HL-60/S4 treated with phorbol 12-myristate 13-acetate at 8.2 ng/mL for 4 days and 3 days (cell line): ENCODE measurements around the gene STING1.

Source experiments
- in situ Hi-C: fragments of 300-500 bp; cut with MboI; formaldehyde crosslinking; loops from 2 replicates; pipeline ENCODE4 v1.15.0; 2022; ENCODE audit warnings: low sequenced_read_pairs

Gene STING1

GRCh38 chr5:139468421-139468931 lies 14.1 kb downstream of the STING1 start:
- in situ Hi-C loops: no loop called here

GRCh38 chr5:139462586-139463276 lies 19.8 kb downstream of the STING1 start, which contains the start of gene ECSCR:
Gene ECSCR (minus strand): TSS chr5:139462743. CDS start chr5:139462670, 73 bp downstream.
- in situ Hi-C loops: no loop called here

- in situ Hi-C loops: no loop called here
Measured at GRCh38 chr5:139461698-139462097, 20.9 kb downstream of the STING1 start.

- in situ Hi-C loops: no loop called here
Measured at GRCh38 chr5:139461176-139461575, 21.4 kb downstream of the STING1 start.

GRCh38 chr5:139460455-139460854 lies 22.1 kb downstream of the STING1 start:
- in situ Hi-C loops: no loop called here

- in situ Hi-C loops: no loop called here
Measured at GRCh38 chr5:139459451-139459934, 23.1 kb downstream of the STING1 start.

- in situ Hi-C loops: no loop called here
Measured at GRCh38 chr5:139458580-139459407, 23.8 kb downstream of the STING1 start.

- in situ Hi-C loops: no loop called here
Measured at GRCh38 chr5:139457653-139458306, 24.8 kb downstream of the STING1 start.

- in situ Hi-C loops: no loop called here
Measured at GRCh38 chr5:139457241-139457640, 25.3 kb downstream of the STING1 start.

GRCh38 chr5:139456776-139457175 lies 25.8 kb downstream of the STING1 start:
- in situ Hi-C loops: no loop called here

GRCh38 chr5:139454568-139455290 lies 27.8 kb downstream of the STING1 start:
- in situ Hi-C loops: no loop called here

GRCh38 chr5:139453683-139454567 lies 28.6 kb downstream of the STING1 start:
- in situ Hi-C loops: no loop called here

- in situ Hi-C loops: no loop called here
Measured at GRCh38 chr5:139451878-139452660, 30.5 kb downstream of the STING1 start.

GRCh38 chr5:139451176-139451575 lies 31.4 kb downstream of the STING1 start:
- in situ Hi-C loops: no loop called here

- in situ Hi-C loops: no loop called here
Measured at GRCh38 chr5:139446956-139447779, 35.4 kb downstream of the STING1 start.

GRCh38 chr5:139445325-139446170 lies 37.0 kb downstream of the STING1 start:
- in situ Hi-C loops: no loop called here

- in situ Hi-C loops: no loop called here
Measured at GRCh38 chr5:139443831-139444453, 38.6 kb downstream of the STING1 start.
